Osteoblast (primary cell): ENCODE data around the gene MARVELD3. TPM values are rescaled to one million over a fixed set of nuclear protein-coding genes. Genes with fewer than 3 reads are reported as not detected.

ENCODE experiments used
- small RNA-seq: library from RNA; depleted of rRNA; stranded (forward); fragments of <200 nt; gene quantifications from one replicate; pipeline ENCODE3, GENCODE V24; 2012
- total RNA-seq: library from RNA; depleted of rRNA; stranded (reverse); fragments of >200 nt; gene quantifications from 2 replicates; pipeline ENCODE4 v1.2.3, GENCODE V29; 2012

The MARVELD3 gene
- total RNA-seq, 1 donor = 0.36 TPM

Small RNA genes lying within 50 kb of the gene (small RNA-seq; reads per million reads assigned to genes)
- gene RNU6-208P = not detected

Other genes starting within 250 kb of the MARVELD3 start
- gene TLE7, start 184.1 kb upstream of the MARVELD3 start, total RNA-seq = not detected in 2 replicates
- 9.8 and 10.3 TPM in 2 replicates for gene ZNF23, start 163.9 kb upstream of the MARVELD3 start, total RNA-seq
- 6.2 and 6.5 TPM in 2 replicates for gene ZNF19, start 136.9 kb upstream of the MARVELD3 start, total RNA-seq
- gene CHST4, start 99.8 kb upstream of the MARVELD3 start, total RNA-seq = not detected in 2 replicates
- under 0.01 TPM in 1 of 2 replicates, not detected in the other for gene TAT, start 49.1 kb upstream of the MARVELD3 start, total RNA-seq
- gene PHLPP2, start 98.5 kb downstream of the MARVELD3 start, total RNA-seq = 11.2 and 12.7 TPM in 2 replicates
- gene AP1G1, start 182.7 kb downstream of the MARVELD3 start, total RNA-seq = 82.5 and 104 TPM in 2 replicates
- 13.6 and 15.9 TPM in 2 replicates for gene ATXN1L, start 219.8 kb downstream of the MARVELD3 start, total RNA-seq